ENCODE results near the gene CINP.
A peak's percentile ranks its signal among the peaks of the same experiment; 100 is the strongest.

CINP gene

GRCh38 chr14:102318781-102319276 lies 43.9 kb downstream of the CINP start:
- H3K36me3 ChIP-seq, result no peaks in the 10 kb centered on the region
- no peaks in the 10 kb centered on the region for H3K9me3 ChIP-seq
- H3K4me3 ChIP-seq (ENCODE audit: low read depth in 1 of 2, low read length in 1 of 2), result peak overlapping the region; percentile 73 to 82
- no peak for TF ChIP-seq CTCF (IDR thresholded peaks at IDR 0.05)
- H3K27me3 ChIP-seq, result no peaks in the 10 kb centered on the region
- peaks cover 52 to 53% of the 10 kb centered on the region in 2 experiments for H3K4me1 ChIP-seq (ENCODE audit: control insufficient read depth in 1 of 2, insufficient read depth in 1 of 2, low read depth in 1 of 2, low read length in 1 of 2)
- H3K27ac ChIP-seq, result peak overlapping the region; percentile 91

- H3K4me1 ChIP-seq (ENCODE audit: control insufficient read depth in 1 of 2, insufficient read depth in 1 of 2, low read depth in 1 of 2, low read length in 1 of 2), result peaks cover 54 to 55% of the 10 kb centered on the region in 2 experiments
- H3K27ac ChIP-seq, result peak overlapping the region; percentile 91
- peak overlapping the region; percentile 68 to 79 for H3K4me3 ChIP-seq (ENCODE audit: low read depth in 1 of 2, low read length in 1 of 2)
- H3K9me3 ChIP-seq, result no peaks in the 10 kb centered on the region
- TF ChIP-seq CTCF (IDR thresholded peaks at IDR 0.05), result no peak
- no peaks in the 10 kb centered on the region for H3K27me3 ChIP-seq
- no peaks in the 10 kb centered on the region for H3K36me3 ChIP-seq
These were observed 45.0 kb downstream of the CINP start for GRCh38 chr14:102317564-102318248.

- no peaks in the 10 kb centered on the region for H3K27me3 ChIP-seq
These were observed 45.7 kb downstream of the CINP start for GRCh38 chr14:102316743-102317563.

DNA sequence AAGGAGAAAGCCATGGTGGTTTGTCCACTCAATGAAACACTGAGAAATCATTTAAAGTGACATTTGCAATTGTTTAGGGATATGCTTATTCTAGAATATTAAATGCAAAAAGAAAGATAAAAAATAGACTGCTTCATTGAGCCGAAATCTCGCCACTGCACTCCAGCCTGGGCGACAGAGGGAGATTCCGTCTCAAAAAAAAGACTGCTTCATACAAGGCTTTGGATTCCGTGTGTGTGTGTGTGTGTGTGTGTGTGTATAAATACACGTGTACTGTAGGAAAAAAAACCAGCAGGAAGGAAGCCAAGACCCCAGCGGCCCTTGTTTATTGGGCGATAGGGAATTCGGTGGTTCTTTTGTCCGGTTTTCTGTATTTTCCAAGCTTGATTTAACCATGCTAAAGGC lies 46.4 kb downstream of the CINP start:
- no peak for TF ChIP-seq CTCF (IDR thresholded peaks at IDR 0.05)

More at GRCh38 chr14:102316743-102317563, 45.7 kb downstream of the CINP start:
- H3K4me1 ChIP-seq (ENCODE audit: control insufficient read depth in 1 of 2, insufficient read depth in 1 of 2, low read depth in 1 of 2, low read length in 1 of 2), result peaks cover 54 to 55% of the 10 kb centered on the region in 2 experiments
- H3K9me3 ChIP-seq, result no peaks in the 10 kb centered on the region
- H3K4me3 ChIP-seq (ENCODE audit: low read depth in 1 of 2, low read length in 1 of 2), result peak overlapping the region; percentile 68 to 79
- no peaks in the 10 kb centered on the region for H3K36me3 ChIP-seq
- peak overlapping the region; percentile 91 for H3K27ac ChIP-seq
- peak; percentile 96 for TF ChIP-seq CTCF (IDR thresholded peaks at IDR 0.05)

DNA sequence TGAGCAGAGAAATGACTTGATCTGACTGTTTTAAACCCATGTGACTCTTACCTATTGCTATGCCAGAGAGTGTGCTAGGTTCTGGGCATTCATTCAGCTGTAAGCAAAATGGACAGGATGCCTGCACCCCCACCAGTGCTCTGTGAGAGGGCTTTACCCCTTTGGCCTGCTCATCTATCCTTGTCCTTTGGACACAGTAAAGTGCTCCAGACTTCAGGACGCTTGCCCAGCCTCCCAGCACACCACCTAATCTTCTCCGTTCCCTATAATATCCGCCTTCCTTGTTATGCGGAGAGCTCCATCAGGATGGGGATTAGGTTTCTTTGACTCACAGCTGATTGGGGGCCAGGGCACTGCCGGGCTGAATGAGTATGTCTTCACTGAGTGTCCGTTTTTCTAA lies 47.6 kb downstream of the CINP start:
- Histone ChIP-seq H3K9me3 (no peaks in the 10 kb centered on the region), H3K27ac (no peak overlapping the region), H3K36me3 (no peaks in the 10 kb centered on the region), H3K4me1 (ENCODE audit: control insufficient read depth in 1 of 2, insufficient read depth in 1 of 2, low read depth in 1 of 2, low read length in 1 of 2) (peaks cover 45 to 47% of the 10 kb centered on the region in 2 experiments), H3K4me3 (ENCODE audit: low read depth in 1 of 2, low read length in 1 of 2) (no peak overlapping the region), H3K27me3 (no peaks in the 10 kb centered on the region)
- TF ChIP-seq CTCF (IDR thresholded peaks at IDR 0.05), result no peak

More for the DNA sequence above, 46.4 kb downstream of the CINP start:
- Histone ChIP-seq H3K4me1 (ENCODE audit: control insufficient read depth in 1 of 2, insufficient read depth in 1 of 2, low read depth in 1 of 2, low read length in 1 of 2) (peaks cover 54 to 55% of the 10 kb centered on the region in 2 experiments), H3K27ac (peak overlapping the region; percentile 91), H3K27me3 (no peaks in the 10 kb centered on the region), H3K4me3 (ENCODE audit: low read depth in 1 of 2, low read length in 1 of 2) (peak overlapping the region; percentile 68 to 79), H3K36me3 (no peaks in the 10 kb centered on the region), H3K9me3 (no peaks in the 10 kb centered on the region)
